A673 (cell line): ENCODE data around the gene SYS1. TPM values are rescaled to one million over a fixed set of nuclear protein-coding genes. Genes with fewer than 3 reads are reported as not detected.

ENCODE experiments used
- BruUV-seq: library from RNA; stranded (reverse); fragments of 400-500 nt; replicated peaks from 2 replicates; lab custom pipeline; 2021; lab: Mats Ljungman, UMichigan
- CTCF ChIA-PET: fragments of 300-600 bp; sonication (Branson Sonifier 250); formaldehyde crosslinking; loops from one replicate; lab custom pipeline; 2022; ENCODE audit warnings: antibody characterized with exemption; lab: Charles Lee
- POLR2A ChIA-PET: fragments of 300-600 bp; sonication (Branson Sonifier 250); formaldehyde crosslinking; loops from one replicate; lab custom pipeline; 2022; ENCODE audit warnings: antibody characterized with exemption; ENCODE audit not compliant: low non-redundant PET; lab: Charles Lee
- DNase-seq: peaks from one replicate; pipeline ENCODE4 v3.0.0-alpha.2; 2015; ENCODE audit warnings: low spot score
- H3K27ac ChIP-seq: fragments of 200-600 bp; sonication (generic); 2 replicates; pipeline ENCODE4 v1.5.1; 2016; ENCODE audit warnings: mixed run types, low read depth, mild to moderate bottlenecking, mixed read lengths, antibody characterized with exemption, low read length; ENCODE audit not compliant: poor library complexity, severe bottlenecking
- H3K27me3 ChIP-seq: fragments of 200-600 bp; sonication (generic); replicated peaks from 2 replicates; pipeline ENCODE4 v1.6.1; 2017; ENCODE audit warnings: mixed run types, low read depth, mild to moderate bottlenecking, mixed read lengths, antibody characterized with exemption, low read length; ENCODE audit not compliant: insufficient read depth, poor library complexity
- H3K36me3 ChIP-seq: fragments of 200-600 bp; sonication (generic); 2 replicates; pipeline ENCODE4 v1.6.1; 2016; ENCODE audit warnings: mixed run types, mild to moderate bottlenecking, mixed read lengths, antibody characterized with exemption, low read length; ENCODE audit not compliant: insufficient read depth, poor library complexity, severe bottlenecking
- H3K4me1 ChIP-seq: fragments of 200-600 bp; sonication (generic); 2 replicates; pipeline ENCODE4 v1.6.1; 2017; ENCODE audit warnings: mixed run types, mild to moderate bottlenecking, mixed read lengths, antibody characterized with exemption, low read length; ENCODE audit not compliant: insufficient read depth, poor library complexity, severe bottlenecking
- H3K4me3 ChIP-seq: fragments of 200-600 bp; sonication (generic); 2 replicates; pipeline ENCODE4 v1.5.1; 2016; ENCODE audit warnings: low read depth, mixed run types, mild to moderate bottlenecking, mixed read lengths, low read length; ENCODE audit not compliant: poor library complexity, severe bottlenecking
- H3K9me3 ChIP-seq: fragments of 200-600 bp; sonication (generic); 2 replicates; pipeline ENCODE4 v1.6.1; 2016; ENCODE audit warnings: mixed run types, low read depth, mild to moderate bottlenecking, mixed read lengths, antibody characterized with exemption, low read length; ENCODE audit not compliant: poor library complexity, severe bottlenecking
- CTCF ChIP-seq: fragments of 300-800, 200-600 bp; sonication (generic); conservative IDR thresholded peaks from 2 replicates; pipeline ENCODE4 v1.5.1; 2017; ENCODE audit warnings: low read depth, mild to moderate bottlenecking, antibody characterized with exemption, low read length, moderate library complexity, mixed read lengths
- EZH2 ChIP-seq: fragments of 200-600 bp; sonication (generic); IDR thresholded peaks from 2 replicates; pipeline ENCODE4 v1.6.1; 2017; ENCODE audit warnings: borderline replicate concordance, low read depth, mild to moderate bottlenecking, mixed read lengths, antibody characterized with exemption, low read length; ENCODE audit not compliant: poor library complexity, severe bottlenecking
- intact Hi-C: fragments of 100-400 bp; cut with micrococcal nuclease; formaldehyde crosslinking; loops from one replicate; pipeline ENCODE4 v1.10.0; 2022; ENCODE audit not compliant: unreplicated experiment
- total RNA-seq: library from RNA; stranded (reverse); gene quantifications from 2 replicates; pipeline ENCODE4 v1.2.3, GENCODE V29; 2021

Gene SYS1
- total RNA-seq, 1 experiment from 2014 or later, result 22.8 TPM

GRCh38 chr20:45402946-45403345 is 40.0 kb downstream of the SYS1 start:
- BruUV-seq, result no TSS peak
- ChIA-PET POLR2A (no interaction called here), CTCF (no interaction called here)
- no peak for DNase-seq
- Histone ChIP-seq H3K4me3 (no peak overlapping the region), H3K27me3 (no peaks in the 10 kb centered on the region), H3K36me3 (no peaks in the 10 kb centered on the region), H3K9me3 (peaks cover 10% of the 10 kb centered on the region), H3K4me1 (peaks cover 7% of the 10 kb centered on the region), H3K27ac (no peak overlapping the region)
- intact Hi-C loops, result no loop called here
- TF ChIP-seq CTCF, result no peak
- TF ChIP-seq EZH2, result no peak

- intact Hi-C loops, result no loop called here
- H3K4me1 ChIP-seq, result peaks cover 9% of the 10 kb centered on the region
- peaks cover 10% of the 10 kb centered on the region for H3K9me3 ChIP-seq
- POLR2A ChIA-PET, result no interaction called here
- CTCF ChIA-PET, result interaction anchor here (0.5 kb wide), 1 partner anchor 31 kb away, joined by 3 read pairs; no protein-coding TSS in a partner anchor
- H3K36me3 ChIP-seq, result peaks cover 4% of the 10 kb centered on the region
- H3K27me3 ChIP-seq, result no peaks in the 10 kb centered on the region
- H3K27ac ChIP-seq, result no peak overlapping the region
- no peak for DNase-seq
- TF ChIP-seq CTCF (no peak), EZH2 (no peak)
- H3K4me3 ChIP-seq, result no peak overlapping the region
- TSS peak; percentile 54 for BruUV-seq
Measured at GRCh38 chr20:45404438-45404837, 41.5 kb downstream of the SYS1 start.

- Histone ChIP-seq H3K27ac (peak overlapping the region; percentile 83), H3K9me3 (peaks cover 5% of the 10 kb centered on the region), H3K27me3 (no peaks in the 10 kb centered on the region), H3K36me3 (peaks cover 17% of the 10 kb centered on the region), H3K4me3 (peak overlapping the region; percentile 76), H3K4me1 (peaks cover 9% of the 10 kb centered on the region)
- intact Hi-C loops, result no loop called here
- ChIA-PET CTCF (no interaction called here), POLR2A (interaction anchor here (0.5 kb wide), 1 partner anchor 51 kb away, joined by 6 read pairs; no protein-coding TSS in a partner anchor)
- no peak for DNase-seq
- TF ChIP-seq CTCF, result no peak
- BruUV-seq, result no TSS peak
Measured at GRCh38 chr20:45405571-45406259, 42.8 kb downstream of the SYS1 start.
